SK-N-MC (cell line): ENCODE measurements around the gene HBG1.
"Not testable (repeated sequence)": the region's sequence is repeated elsewhere in the genome, so short reads cannot be mapped to it uniquely, and the experiment has no call there.

Source experiments
- DNase-seq: peaks from one replicate; pipeline ENCODE4 v3.0.0-alpha.2; 2011; ENCODE audit warnings: low read depth, low spot score
- H3K27ac ChIP-seq: fragments of 200-600 bp; sonication (generic); 2 replicates; pipeline ENCODE4 v1.5.1; 2016; ENCODE audit warnings: mixed run types
- H3K36me3 ChIP-seq: fragments of 200-600 bp; sonication (generic); 2 replicates; pipeline ENCODE4 v1.6.1; 2017; ENCODE audit warnings: antibody characterized with exemption, low read length, mixed read lengths; ENCODE audit not compliant: insufficient read depth
- H3K4me3 ChIP-seq: fragments of 200-600 bp; sonication (generic); 2 replicates; pipeline ENCODE4 v1.5.1; 2016
- H3K9ac ChIP-seq: fragments of 200-600 bp; sonication (generic); 2 replicates; pipeline ENCODE4 v1.8.0; 2017; ENCODE audit warnings: mixed run types, mixed read lengths; ENCODE audit not compliant: insufficient read length
- H3K9me3 ChIP-seq: fragments of 200-600 bp; sonication (generic); 2 replicates; pipeline ENCODE4 v1.6.1; 2017; ENCODE audit warnings: low read depth, mild to moderate bottlenecking, antibody characterized with exemption, low read length, moderate library complexity, mixed read lengths
- EZH2 ChIP-seq: fragments of 200-600 bp; sonication (generic); IDR thresholded peaks from one replicate; pipeline ENCODE4 v1.6.1; 2017; ENCODE audit warnings: antibody characterized with exemption
- FOXP2 ChIP-seq: optimal IDR thresholded peaks from 2 replicates; pipeline ENCODE3; 2011; ENCODE audit warnings: mild to moderate bottlenecking, moderate library complexity; ENCODE audit not compliant: insufficient read depth; ENCODE audit errors: extremely low read length, control extremely low read depth
- POLR2AphosphoS5 ChIP-seq: IDR thresholded peaks from 2 replicates; pipeline ENCODE4 v1.6.1; 2012; ENCODE audit warnings: mild to moderate bottlenecking, low read depth, low read length, borderline replicate concordance

HBG1 gene

DNA sequence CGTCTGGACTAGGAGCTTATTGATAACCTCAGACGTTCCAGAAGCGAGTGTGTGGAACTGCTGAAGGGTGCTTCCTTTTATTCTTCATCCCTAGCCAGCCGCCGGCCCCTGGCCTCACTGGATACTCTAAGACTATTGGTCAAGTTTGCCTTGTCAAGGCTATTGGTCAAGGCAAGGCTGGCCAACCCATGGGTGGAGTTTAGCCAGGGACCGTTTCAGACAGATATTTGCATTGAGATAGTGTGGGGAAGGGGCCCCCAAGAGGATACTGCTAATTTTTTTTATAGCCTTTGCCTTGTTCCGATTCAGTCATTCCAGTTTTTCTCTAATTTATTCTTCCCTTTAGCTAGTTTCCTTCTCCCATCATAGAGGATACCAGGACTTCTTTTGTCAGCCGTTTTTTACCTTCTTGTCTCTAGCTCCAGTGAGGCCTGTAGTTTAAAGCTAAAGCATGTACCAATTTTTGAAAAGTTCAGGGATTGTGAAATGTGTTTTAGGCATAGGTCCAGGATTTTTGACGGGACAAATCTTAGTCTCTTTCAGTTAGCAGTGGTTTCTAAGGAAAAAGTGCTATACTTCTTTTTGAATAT, at the start of gene HBG1:
Gene HBG1, minus strand, starts transcription at position 51 of the 590 bp plus-strand sequence. CDS start 53 bp downstream, outside the sequence.
- H3K4me3 ChIP-seq, H3K27ac ChIP-seq, DNase-seq, H3K9ac ChIP-seq, H3K9me3 ChIP-seq, H3K36me3 ChIP-seq: not testable (repeated sequence)

DNA sequence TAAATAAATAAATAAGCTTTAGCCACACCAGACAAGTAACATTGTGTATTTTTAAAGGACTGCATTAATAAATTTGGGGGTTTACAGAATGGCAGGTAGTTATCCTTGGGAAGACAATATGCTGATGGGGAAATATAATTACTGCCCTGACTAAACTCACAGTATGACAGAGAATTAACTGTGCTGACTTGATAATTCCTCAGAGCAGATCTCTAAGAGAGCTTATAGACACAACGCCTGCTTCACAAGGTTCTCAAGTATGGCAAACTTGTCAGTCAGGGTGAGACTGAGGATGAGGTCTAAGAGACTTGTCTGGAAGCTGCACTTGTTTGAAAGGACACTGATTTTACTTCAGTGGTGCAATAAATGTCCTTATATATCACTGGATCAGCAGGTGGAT, 48.8 kb upstream of the HBG1 start:
- H3K36me3 ChIP-seq = no peaks in the 10 kb centered on the region
- no peak overlapping the region for H3K9ac ChIP-seq
- H3K4me3 ChIP-seq = no peak overlapping the region
- no peak for DNase-seq
- no peak for TF ChIP-seq EZH2
- no peak for TF ChIP-seq POLR2AphosphoS5
- TF ChIP-seq FOXP2 = no peak
- no peak overlapping the region for H3K27ac ChIP-seq
- H3K9me3 ChIP-seq = no peaks in the 10 kb centered on the region

GRCh38 chr11:5297721-5298323, 48.2 kb upstream of the HBG1 start:
- no peaks in the 10 kb centered on the region for H3K36me3 ChIP-seq
- H3K9me3 ChIP-seq = no peaks in the 10 kb centered on the region
- no peak for TF ChIP-seq EZH2
- no peak for TF ChIP-seq POLR2AphosphoS5
- no peak for TF ChIP-seq FOXP2
- DNase-seq = no peak
- H3K27ac ChIP-seq = no peak overlapping the region
- no peak overlapping the region for H3K4me3 ChIP-seq
- H3K9ac ChIP-seq = no peak overlapping the region

- DNase-seq, H3K9ac ChIP-seq, H3K9me3 ChIP-seq, H3K4me3 ChIP-seq, H3K36me3 ChIP-seq, H3K27ac ChIP-seq: not testable (repeated sequence)
Observed at GRCh38 chr11:5294342-5294995, 44.8 kb upstream of the HBG1 start.

DNA sequence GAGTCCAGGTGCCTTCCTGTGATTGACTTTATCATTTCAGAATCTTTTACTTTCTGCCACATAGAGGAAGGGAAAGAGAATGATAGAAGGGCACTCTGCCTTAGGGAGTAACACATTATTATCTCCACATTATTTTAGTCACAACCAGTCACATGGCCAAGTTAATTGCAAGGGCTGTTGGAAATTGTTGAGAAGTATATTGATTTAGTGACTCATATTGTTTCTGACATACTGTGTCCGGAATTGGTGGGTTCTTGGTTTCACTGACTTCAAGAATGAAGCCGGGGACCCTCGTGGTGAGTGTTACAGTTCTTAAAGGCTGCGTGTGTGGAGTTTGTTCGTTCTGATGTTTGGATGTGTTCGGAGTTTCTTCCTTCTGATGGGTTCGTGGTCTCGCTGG, 43.4 kb upstream of the HBG1 start:
- no peak for DNase-seq
- Histone ChIP-seq H3K27ac (no peak overlapping the region), H3K9ac (no peak overlapping the region), H3K9me3 (no peaks in the 10 kb centered on the region), H3K4me3 (no peak overlapping the region), H3K36me3 (no peaks in the 10 kb centered on the region)
- TF ChIP-seq POLR2AphosphoS5 (no peak), EZH2 (no peak), FOXP2 (no peak)

DNA sequence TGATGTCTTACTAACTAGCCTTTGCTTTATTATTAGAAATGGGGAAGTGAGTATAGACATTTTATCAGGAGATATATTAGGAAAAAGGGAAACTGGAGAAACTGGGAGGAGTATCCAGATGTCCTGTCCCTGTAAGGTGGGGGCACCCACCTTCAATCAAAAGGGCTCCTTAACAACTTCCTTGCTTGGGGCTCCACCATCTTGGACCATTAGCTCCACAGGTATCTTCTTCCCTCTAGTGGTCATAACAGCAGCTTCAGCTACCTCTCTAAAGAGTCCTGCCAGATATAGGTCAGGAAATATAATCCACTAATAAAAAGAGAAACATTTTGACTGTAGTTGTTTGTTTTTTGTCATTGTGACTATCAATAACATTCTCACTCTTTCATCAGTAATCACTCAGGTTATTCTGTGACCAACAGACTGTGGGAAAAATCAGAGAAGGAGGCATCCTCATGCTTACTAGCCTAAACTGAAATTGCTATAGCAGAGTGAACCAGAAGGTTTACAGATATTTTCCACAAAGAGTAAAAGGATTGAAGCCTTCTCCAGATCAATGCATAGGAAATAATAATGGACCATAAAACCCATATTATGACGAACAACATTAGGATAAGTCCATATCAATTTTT, 41.7 kb upstream of the HBG1 start:
- Histone ChIP-seq H3K4me3 (no peak overlapping the region), H3K9me3 (no peaks in the 10 kb centered on the region), H3K27ac (no peak overlapping the region), H3K36me3 (no peaks in the 10 kb centered on the region), H3K9ac (no peak overlapping the region)
- DNase-seq = no peak
- TF ChIP-seq EZH2 = no peak

DNA sequence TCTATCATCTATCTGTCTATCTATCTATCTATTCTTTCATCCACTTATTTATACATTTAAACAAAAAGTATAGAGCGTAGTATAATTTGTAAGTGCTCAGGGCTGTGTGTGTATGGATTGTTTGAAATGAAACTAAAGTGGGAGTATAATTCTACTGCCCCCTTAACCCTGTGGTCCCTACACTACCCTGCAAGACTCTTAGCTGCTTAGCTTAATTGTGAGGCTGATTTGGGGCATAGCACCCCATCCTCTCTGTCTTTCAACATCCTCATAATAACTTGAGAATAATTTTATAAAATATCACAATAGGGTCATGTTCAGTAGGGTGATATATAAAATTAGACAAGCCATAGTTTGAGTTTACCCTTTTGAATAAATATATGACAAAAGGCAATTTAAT, 40.4 kb upstream of the HBG1 start:
- TF ChIP-seq EZH2 (no peak), FOXP2 (no peak), POLR2AphosphoS5 (no peak)
- Histone ChIP-seq H3K9me3 (no peaks in the 10 kb centered on the region), H3K4me3 (no peak overlapping the region), H3K27ac (no peak overlapping the region), H3K36me3 (no peaks in the 10 kb centered on the region), H3K9ac (no peak overlapping the region)
- no peak for DNase-seq

DNA sequence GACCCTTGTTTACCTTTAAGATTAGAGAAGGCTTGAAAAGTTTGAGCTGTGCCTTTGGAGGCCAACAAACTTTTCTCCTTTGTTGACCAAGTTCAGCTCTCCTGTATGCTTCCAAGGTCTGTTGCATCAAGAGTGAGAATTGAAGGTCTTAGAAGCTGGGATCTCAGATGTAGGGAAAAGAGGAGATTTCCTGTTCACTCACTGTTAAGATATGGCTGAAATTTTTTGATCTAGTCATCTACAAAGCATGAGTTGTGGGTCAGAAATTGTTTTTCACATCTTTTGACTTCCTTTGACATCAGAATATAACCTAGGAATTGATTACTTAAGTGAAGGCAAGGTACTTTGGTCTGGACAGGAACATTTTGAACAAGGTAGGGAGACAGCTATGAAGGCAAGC, 40.0 kb upstream of the HBG1 start:
- Histone ChIP-seq H3K4me3 (no peak overlapping the region), H3K36me3 (no peaks in the 10 kb centered on the region), H3K9me3 (no peaks in the 10 kb centered on the region), H3K9ac (no peak overlapping the region), H3K27ac (no peak overlapping the region)
- no peak for TF ChIP-seq EZH2
- no peak for TF ChIP-seq FOXP2
- no peak for TF ChIP-seq POLR2AphosphoS5
- DNase-seq = no peak

GRCh38 chr11:5288906-5289550, 39.4 kb upstream of the HBG1 start:
- Histone ChIP-seq H3K9ac (no peak overlapping the region), H3K36me3 (no peaks in the 10 kb centered on the region), H3K4me3 (no peak overlapping the region), H3K27ac (no peak overlapping the region), H3K9me3 (no peaks in the 10 kb centered on the region)
- DNase-seq = no peak
- TF ChIP-seq POLR2AphosphoS5 (no peak), FOXP2 (no peak), EZH2 (no peak)
